ENCODE results near the gene SLC28A3.
"Not testable (repeated sequence)": the region's sequence is repeated elsewhere in the genome, so short reads cannot be mapped to it uniquely, and the experiment has no call there.

The SLC28A3 gene

GRCh38 chr9:84340535-84340934 is at the start of gene SLC28A3:
TSS of gene SLC28A3 (minus strand) at chr9:84340758. CDS start at chr9:84340633, 125 bp downstream.
- H3K4me1 ChIP-seq = no peaks in the 10 kb centered on the region
- H3K4me2 ChIP-seq (ENCODE audit: low read length) = no peak within 1 kb of the TSS
- no peaks in the 10 kb centered on the region for H3K9me3 ChIP-seq (ENCODE audit: control insufficient read depth, low read length)
- no peak within 1 kb of the TSS for H2AFZ ChIP-seq
- no peak for TF ChIP-seq CTCF (IDR thresholded peaks at IDR 0.05)
- no peak within 1 kb of the TSS for H3K9ac ChIP-seq
- no peak within 1 kb of the TSS for H3K27ac ChIP-seq
- H3K27me3 ChIP-seq (ENCODE audit: control insufficient read depth, insufficient read depth, low read length) = no peaks in the 10 kb centered on the region
- no peaks in the 10 kb centered on the region for H3K36me3 ChIP-seq (ENCODE audit: control insufficient read depth, insufficient read depth, low read length)
- no peak within 1 kb of the TSS for H3K4me3 ChIP-seq (ENCODE audit: low read depth, low read length)
- no peaks in the 10 kb centered on the region for H3K79me2 ChIP-seq

GRCh38 chr9:84390254-84390653 is 49.7 kb upstream of the SLC28A3 start:
- not testable (repeated sequence) for H3K4me1 ChIP-seq, H3K9ac ChIP-seq, H2AFZ ChIP-seq

GRCh38 chr9:84387821-84388220 is 47.3 kb upstream of the SLC28A3 start:
- Histone ChIP-seq H3K36me3 (ENCODE audit: control insufficient read depth, insufficient read depth, low read length) (no peaks in the 10 kb centered on the region), H3K9ac (no peak overlapping the region)

More at GRCh38 chr9:84390254-84390653, 49.7 kb upstream of the SLC28A3 start:
- not testable (repeated sequence) for H3K79me2 ChIP-seq; H3K9me3 ChIP-seq (ENCODE audit: control insufficient read depth, low read length); H3K27me3 ChIP-seq (ENCODE audit: control insufficient read depth, insufficient read depth, low read length); H3K4me2 ChIP-seq (ENCODE audit: low read length); H3K36me3 ChIP-seq (ENCODE audit: control insufficient read depth, insufficient read depth, low read length); H3K4me3 ChIP-seq (ENCODE audit: low read depth, low read length); H3K27ac ChIP-seq

GRCh38 chr9:84386753-84387152 is 46.2 kb upstream of the SLC28A3 start:
- no peaks in the 10 kb centered on the region for H3K36me3 ChIP-seq (ENCODE audit: control insufficient read depth, insufficient read depth, low read length)
- H3K27me3 ChIP-seq (ENCODE audit: control insufficient read depth, insufficient read depth, low read length) = no peaks in the 10 kb centered on the region
- H3K4me2 ChIP-seq (ENCODE audit: low read length) = no peak overlapping the region
- H3K4me1 ChIP-seq = no peaks in the 10 kb centered on the region
- no peak overlapping the region for H3K9ac ChIP-seq
- H2AFZ ChIP-seq = no peak overlapping the region
- no peak overlapping the region for H3K27ac ChIP-seq
- no peak for TF ChIP-seq CTCF (IDR thresholded peaks at IDR 0.05)
- H3K9me3 ChIP-seq (ENCODE audit: control insufficient read depth, low read length) = no peaks in the 10 kb centered on the region
- H3K4me3 ChIP-seq (ENCODE audit: low read depth, low read length) = no peak overlapping the region
- H3K79me2 ChIP-seq = no peaks in the 10 kb centered on the region

More at GRCh38 chr9:84387821-84388220, 47.3 kb upstream of the SLC28A3 start:
- Histone ChIP-seq H3K27me3 (ENCODE audit: control insufficient read depth, insufficient read depth, low read length) (no peaks in the 10 kb centered on the region), H3K27ac (no peak overlapping the region), H3K4me1 (no peaks in the 10 kb centered on the region), H3K79me2 (no peaks in the 10 kb centered on the region), H3K4me3 (ENCODE audit: low read depth, low read length) (no peak overlapping the region), H3K9me3 (ENCODE audit: control insufficient read depth, low read length) (no peaks in the 10 kb centered on the region), H2AFZ (no peak overlapping the region), H3K4me2 (ENCODE audit: low read length) (no peak overlapping the region)
- TF ChIP-seq CTCF (IDR thresholded peaks at IDR 0.05) = no peak

- H3K27ac ChIP-seq = no peak overlapping the region
- no peaks in the 10 kb centered on the region for H3K9me3 ChIP-seq (ENCODE audit: control insufficient read depth, low read length)
- no peaks in the 10 kb centered on the region for H3K27me3 ChIP-seq (ENCODE audit: control insufficient read depth, insufficient read depth, low read length)
- no peaks in the 10 kb centered on the region for H3K4me1 ChIP-seq
- H3K4me3 ChIP-seq (ENCODE audit: low read depth, low read length) = no peak overlapping the region
- TF ChIP-seq CTCF (IDR thresholded peaks at IDR 0.05) = no peak
- H3K79me2 ChIP-seq = no peaks in the 10 kb centered on the region
- no peak overlapping the region for H3K9ac ChIP-seq
- no peak overlapping the region for H3K4me2 ChIP-seq (ENCODE audit: low read length)
- no peaks in the 10 kb centered on the region for H3K36me3 ChIP-seq (ENCODE audit: control insufficient read depth, insufficient read depth, low read length)
- H2AFZ ChIP-seq = no peak overlapping the region
Measured at GRCh38 chr9:84385386-84386040, 45.0 kb upstream of the SLC28A3 start.
